ENCODE measurements around the gene ACSBG1. TPM values are rescaled to one million over a fixed set of nuclear protein-coding genes. Genes with fewer than 3 reads are reported as not detected.

The ACSBG1 gene
- total and polyA plus RNA-seq, 2 of the 8 experiments (the other 6 are each of a cell fraction or from before 2014, with no cell fraction given) = 5.4 to 7.1 TPM

- no peak for TF ChIP-seq CHD7 (IDR thresholded peaks at IDR 0.05; ENCODE audit: insufficient replicate concordance, low read length)
- no peak for TF ChIP-seq KDM1A (IDR thresholded peaks at IDR 0.05; ENCODE audit: borderline replicate concordance, low read length)
- TF ChIP-seq KDM5A (IDR thresholded peaks at IDR 0.05; ENCODE audit: low read length) = no peak
- TF ChIP-seq SAP30 (IDR thresholded peaks at IDR 0.05; ENCODE audit: insufficient read depth, insufficient replicate concordance, low read length) = no peak
These were observed 1.4 kb downstream of the ACSBG1 start (continued) for GRCh38 chr15:78232951-78233350.

Measured in H1 (cell line).